GM23338 (cell line): Measurements from ENCODE around the gene FAM222A. TPM values are rescaled to one million over a fixed set of nuclear protein-coding genes. Genes with fewer than 3 reads are reported as not detected.

ENCODE experiments used
- ATAC-seq: fragments of 200-7000 bp; cut with Tn5 transposase; 3 replicates; pipeline ENCODE4 v1.9.1; 2020
- DNase-seq: peaks from one replicate; pipeline ENCODE4 v3.0.0-alpha.2; 2015; ENCODE audit warnings: low spot score
- H2AFZ ChIP-seq: fragments of 200-600 bp; sonication (generic); 2 replicates; pipeline ENCODE4 v1.8.0; 2016; ENCODE audit warnings: antibody characterized with exemption, mild to moderate bottlenecking, moderate library complexity
- H3F3A ChIP-seq: fragments of 200-600 bp; sonication (generic); replicated peaks from 2 replicates; pipeline ENCODE4 v1.8.0; 2017; ENCODE audit warnings: antibody characterized with exemption, mixed run types, low read depth
- H3K27ac ChIP-seq: fragments of 200-600 bp; sonication (generic); 2 replicates; pipeline ENCODE4 v1.6.1; 2016; ENCODE audit warnings: low read depth
- H3K27me3 ChIP-seq: fragments of 200-600 bp; sonication (generic); 2 replicates; pipeline ENCODE4 v1.8.0; 2016; ENCODE audit warnings: mild to moderate bottlenecking, mixed run types, moderate library complexity; ENCODE audit not compliant: insufficient read depth
- H3K36me3 ChIP-seq: fragments of 200-600 bp; sonication (generic); 2 replicates; pipeline ENCODE4 v1.8.0; 2016; ENCODE audit warnings: mild to moderate bottlenecking; ENCODE audit not compliant: insufficient read depth
- H3K4me1 ChIP-seq: fragments of 200-600 bp; sonication (generic); 2 replicates; pipeline ENCODE4 v1.8.0; 2016; ENCODE audit warnings: mild to moderate bottlenecking, moderate library complexity; ENCODE audit not compliant: insufficient read depth
- H3K4me2 ChIP-seq: fragments of 200-600 bp; sonication (generic); 2 replicates; pipeline ENCODE4 v1.7.1; 2017; ENCODE audit warnings: mixed run types
- H3K4me3 ChIP-seq: fragments of 200-600 bp; sonication (generic); 2 replicates; pipeline ENCODE4 v1.6.1; 2016; ENCODE audit warnings: mixed run types
- H3K79me2 ChIP-seq: fragments of 200-600 bp; sonication (generic); replicated peaks from 2 replicates; pipeline ENCODE4 v1.8.0; 2017; ENCODE audit warnings: mild to moderate bottlenecking; ENCODE audit not compliant: insufficient read depth
- H3K9me2 ChIP-seq: fragments of 200-600 bp; sonication (generic); 2 replicates; pipeline ENCODE4 v1.8.0; 2017; ENCODE audit not compliant: insufficient read depth
- H4K20me1 ChIP-seq: fragments of 200-600 bp; sonication (generic); replicated peaks from 2 replicates; pipeline ENCODE4 v1.8.0; 2017; ENCODE audit warnings: mild to moderate bottlenecking; ENCODE audit not compliant: insufficient read depth
- H3K27ac Mint-ChIP-seq: 2 replicates; pipeline ENCODE4 v1.8.0; 2020; ENCODE audit warnings: inconsistent platforms, mild to moderate bottlenecking, moderate library complexity, mixed read lengths
- H3K27me3 Mint-ChIP-seq: 3 replicates; pipeline ENCODE4 v1.8.0; 2022; ENCODE audit warnings: low read depth, mild to moderate bottlenecking, moderate library complexity, mixed read lengths, inconsistent platforms; ENCODE audit not compliant: insufficient read depth, poor library complexity
- H3K36me3 Mint-ChIP-seq: 3 replicates; pipeline ENCODE4 v1.8.0; 2021; ENCODE audit warnings: low read depth, mild to moderate bottlenecking, inconsistent platforms, moderate library complexity, mixed read lengths
- H3K4me1 Mint-ChIP-seq: 3 replicates; pipeline ENCODE4 v1.8.0; 2020; ENCODE audit warnings: mild to moderate bottlenecking, inconsistent platforms, mixed read lengths
- H3K4me3 Mint-ChIP-seq: 3 replicates; pipeline ENCODE4 v1.8.0; 2021; ENCODE audit warnings: moderate library complexity, mild to moderate bottlenecking, inconsistent platforms, mixed read lengths
- H3K9me3 Mint-ChIP-seq: 3 replicates; pipeline ENCODE4 v1.8.0; 2020; ENCODE audit warnings: moderate library complexity, mild to moderate bottlenecking, inconsistent platforms, mixed read lengths
- CREB1 ChIP-seq: fragments of 250-450 bp; sonication (Bioruptor Pico); IDR thresholded peaks from 2 replicates; pipeline ENCODE4 v1.5.0; 2020; ENCODE audit warnings: low read depth, mild to moderate bottlenecking, moderate library complexity
- EZH2 ChIP-seq: fragments of 200-600 bp; sonication (generic); IDR thresholded peaks from one replicate; pipeline ENCODE4 v1.8.0; 2017; ENCODE audit warnings: antibody characterized with exemption, mild to moderate bottlenecking, low read depth; ENCODE audit not compliant: unreplicated experiment
- EZH2phosphoT487 ChIP-seq: fragments of 200-600 bp; sonication (generic); IDR thresholded peaks from one replicate; pipeline ENCODE4 v1.8.1; 2018; ENCODE audit warnings: antibody characterized with exemption; ENCODE audit not compliant: unreplicated experiment
- JUNB ChIP-seq: IDR thresholded peaks from one replicate; pipeline ENCODE4 v1.6.1; 2016; ENCODE audit warnings: antibody characterized with exemption; ENCODE audit not compliant: unreplicated experiment
- NANOG ChIP-seq: IDR thresholded peaks from 2 replicates; pipeline ENCODE4 v1.6.1; 2016; ENCODE audit warnings: antibody characterized with exemption, borderline replicate concordance
- POLR2AphosphoS5 ChIP-seq: IDR thresholded peaks from 2 replicates; pipeline ENCODE4 v1.6.1; 2016; ENCODE audit warnings: antibody characterized with exemption, low read depth
- STAT1 ChIP-seq: IDR thresholded peaks from one replicate; pipeline ENCODE4 v1.6.1; 2016; ENCODE audit warnings: antibody characterized with exemption; ENCODE audit not compliant: unreplicated experiment
- ZNF114 ChIP-seq: fragments of 250-450 bp; sonication (Bioruptor Pico); IDR thresholded peaks from 2 replicates; pipeline ENCODE4 v1.5.0; 2020; ENCODE audit warnings: mild to moderate bottlenecking, moderate library complexity
- ZNF331 ChIP-seq: fragments of 250-450 bp; sonication (Bioruptor Pico); IDR thresholded peaks from 2 replicates; pipeline ENCODE4 v1.5.0; 2020; ENCODE audit warnings: low read depth, mild to moderate bottlenecking, moderate library complexity
- polyA plus RNA-seq: library from polyadenylated mRNA; unstranded; fragments of >200 nt; fragmentation: Nextera tagmentation; extraction: Ambion mirVana; gene quantifications from 2 replicates; pipeline ENCODE4 v1.2.1, GENCODE V29; 2016
- total RNA-seq: library from RNA; depleted of rRNA; stranded (reverse); fragments of >200 nt; shearing (Covaris generic); gene quantifications from 2 replicates; pipeline ENCODE4 v1.2.3, GENCODE V29; 2014
- TF ChIP-seq, protein P1 (sequence below): IDR thresholded peaks from one replicate; pipeline ENCODE4 v1.6.1; 2018; ENCODE audit warnings: antibody characterized with exemption; ENCODE audit not compliant: unreplicated experiment
- TF ChIP-seq, protein P2 (sequence below), 2 experiments: fragments of 200-600 bp in 1 of 2; sonication (generic) in 1 of 2; conservative IDR thresholded peaks; 2 replicates each; pipeline versions ENCODE4 v1.5.1 to v1.6.1; 2016 to 2017; ENCODE audit warnings: antibody characterized with exemption in 2 of 2, low read depth in 2 of 2, mild to moderate bottlenecking in 2 of 2, moderate library complexity in 1 of 2
- TF ChIP-seq, protein P3 (sequence below): fragments of 250-450 bp; sonication (Bioruptor Pico); IDR thresholded peaks from 2 replicates; pipeline ENCODE4 v1.5.0; 2020; ENCODE audit warnings: mild to moderate bottlenecking, moderate library complexity
- TF ChIP-seq, protein P4 (sequence below): IDR thresholded peaks from 2 replicates; pipeline ENCODE4 v1.6.1; 2016; ENCODE audit warnings: antibody characterized with exemption

Gene FAM222A
- total and polyA plus RNA-seq, 2 experiments from 2014 or later: 0.78 to 2.1 TPM

DNA sequence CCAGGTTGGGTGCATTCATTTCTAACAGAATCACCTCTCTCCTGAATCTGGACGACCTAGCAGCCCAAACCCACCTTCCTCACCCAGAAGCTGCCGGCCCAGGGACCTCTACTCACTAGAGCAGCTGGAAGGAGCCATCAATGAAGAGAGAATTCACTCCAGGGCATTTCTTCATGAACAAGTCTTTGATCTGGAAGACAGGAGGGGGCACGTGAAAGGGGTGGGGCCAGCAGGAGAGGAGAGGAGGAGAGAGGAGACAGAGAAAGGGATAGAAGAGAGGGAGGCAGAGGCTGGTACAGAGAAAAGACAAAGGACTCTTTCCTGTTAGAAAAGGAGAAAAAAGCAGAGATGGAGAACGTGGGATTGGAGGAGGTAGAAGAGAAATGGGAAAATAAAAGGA lies 79.8 kb downstream of the FAM222A start:
- H4K20me1 ChIP-seq: no peaks in the 10 kb centered on the region
- H3K27me3 ChIP-seq: no peaks in the 10 kb centered on the region
- Mint-ChIP-seq H3K9me3 (no peaks in the 10 kb centered on the region), H3K27ac (no peak overlapping the region), H3K27me3 (peaks cover 3% of the 10 kb centered on the region), H3K4me3 (no peak overlapping the region), H3K4me1 (no peaks in the 10 kb centered on the region; the same call in 2 of the 3 replicates), H3K36me3 (no peaks in the 10 kb centered on the region)
- no peaks in the 10 kb centered on the region for H3K9me2 ChIP-seq
- H3K4me1 ChIP-seq: no peaks in the 10 kb centered on the region
- no peak overlapping the region for H3K4me2 ChIP-seq
- H3K4me3 ChIP-seq: no peak overlapping the region
- no peaks in the 10 kb centered on the region for H3K36me3 ChIP-seq
- no peaks in the 10 kb centered on the region for H3K79me2 ChIP-seq
- TF ChIP-seq, protein P1, sequence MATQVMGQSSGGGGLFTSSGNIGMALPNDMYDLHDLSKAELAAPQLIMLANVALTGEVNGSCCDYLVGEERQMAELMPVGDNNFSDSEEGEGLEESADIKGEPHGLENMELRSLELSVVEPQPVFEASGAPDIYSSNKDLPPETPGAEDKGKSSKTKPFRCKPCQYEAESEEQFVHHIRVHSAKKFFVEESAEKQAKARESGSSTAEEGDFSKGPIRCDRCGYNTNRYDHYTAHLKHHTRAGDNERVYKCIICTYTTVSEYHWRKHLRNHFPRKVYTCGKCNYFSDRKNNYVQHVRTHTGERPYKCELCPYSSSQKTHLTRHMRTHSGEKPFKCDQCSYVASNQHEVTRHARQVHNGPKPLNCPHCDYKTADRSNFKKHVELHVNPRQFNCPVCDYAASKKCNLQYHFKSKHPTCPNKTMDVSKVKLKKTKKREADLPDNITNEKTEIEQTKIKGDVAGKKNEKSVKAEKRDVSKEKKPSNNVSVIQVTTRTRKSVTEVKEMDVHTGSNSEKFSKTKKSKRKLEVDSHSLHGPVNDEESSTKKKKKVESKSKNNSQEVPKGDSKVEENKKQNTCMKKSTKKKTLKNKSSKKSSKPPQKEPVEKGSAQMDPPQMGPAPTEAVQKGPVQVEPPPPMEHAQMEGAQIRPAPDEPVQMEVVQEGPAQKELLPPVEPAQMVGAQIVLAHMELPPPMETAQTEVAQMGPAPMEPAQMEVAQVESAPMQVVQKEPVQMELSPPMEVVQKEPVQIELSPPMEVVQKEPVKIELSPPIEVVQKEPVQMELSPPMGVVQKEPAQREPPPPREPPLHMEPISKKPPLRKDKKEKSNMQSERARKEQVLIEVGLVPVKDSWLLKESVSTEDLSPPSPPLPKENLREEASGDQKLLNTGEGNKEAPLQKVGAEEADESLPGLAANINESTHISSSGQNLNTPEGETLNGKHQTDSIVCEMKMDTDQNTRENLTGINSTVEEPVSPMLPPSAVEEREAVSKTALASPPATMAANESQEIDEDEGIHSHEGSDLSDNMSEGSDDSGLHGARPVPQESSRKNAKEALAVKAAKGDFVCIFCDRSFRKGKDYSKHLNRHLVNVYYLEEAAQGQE: no peak
- TF ChIP-seq CREB1 (CRISPR knock-in tag) (no peak), ZNF331 (CRISPR knock-in tag) (no peak), EZH2 (no peak), EZH2phosphoT487 (no peak), ZNF114 (no peak), NANOG (no peak), STAT1 (no peak), POLR2AphosphoS5 (no peak), JUNB (no peak)
- TF ChIP-seq, protein P2, sequence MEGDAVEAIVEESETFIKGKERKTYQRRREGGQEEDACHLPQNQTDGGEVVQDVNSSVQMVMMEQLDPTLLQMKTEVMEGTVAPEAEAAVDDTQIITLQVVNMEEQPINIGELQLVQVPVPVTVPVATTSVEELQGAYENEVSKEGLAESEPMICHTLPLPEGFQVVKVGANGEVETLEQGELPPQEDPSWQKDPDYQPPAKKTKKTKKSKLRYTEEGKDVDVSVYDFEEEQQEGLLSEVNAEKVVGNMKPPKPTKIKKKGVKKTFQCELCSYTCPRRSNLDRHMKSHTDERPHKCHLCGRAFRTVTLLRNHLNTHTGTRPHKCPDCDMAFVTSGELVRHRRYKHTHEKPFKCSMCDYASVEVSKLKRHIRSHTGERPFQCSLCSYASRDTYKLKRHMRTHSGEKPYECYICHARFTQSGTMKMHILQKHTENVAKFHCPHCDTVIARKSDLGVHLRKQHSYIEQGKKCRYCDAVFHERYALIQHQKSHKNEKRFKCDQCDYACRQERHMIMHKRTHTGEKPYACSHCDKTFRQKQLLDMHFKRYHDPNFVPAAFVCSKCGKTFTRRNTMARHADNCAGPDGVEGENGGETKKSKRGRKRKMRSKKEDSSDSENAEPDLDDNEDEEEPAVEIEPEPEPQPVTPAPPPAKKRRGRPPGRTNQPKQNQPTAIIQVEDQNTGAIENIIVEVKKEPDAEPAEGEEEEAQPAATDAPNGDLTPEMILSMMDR (conservative IDR thresholded peaks at IDR 0.05; ENCODE audit: low read depth in 2 of 2): no peak
- TF ChIP-seq, protein P3, sequence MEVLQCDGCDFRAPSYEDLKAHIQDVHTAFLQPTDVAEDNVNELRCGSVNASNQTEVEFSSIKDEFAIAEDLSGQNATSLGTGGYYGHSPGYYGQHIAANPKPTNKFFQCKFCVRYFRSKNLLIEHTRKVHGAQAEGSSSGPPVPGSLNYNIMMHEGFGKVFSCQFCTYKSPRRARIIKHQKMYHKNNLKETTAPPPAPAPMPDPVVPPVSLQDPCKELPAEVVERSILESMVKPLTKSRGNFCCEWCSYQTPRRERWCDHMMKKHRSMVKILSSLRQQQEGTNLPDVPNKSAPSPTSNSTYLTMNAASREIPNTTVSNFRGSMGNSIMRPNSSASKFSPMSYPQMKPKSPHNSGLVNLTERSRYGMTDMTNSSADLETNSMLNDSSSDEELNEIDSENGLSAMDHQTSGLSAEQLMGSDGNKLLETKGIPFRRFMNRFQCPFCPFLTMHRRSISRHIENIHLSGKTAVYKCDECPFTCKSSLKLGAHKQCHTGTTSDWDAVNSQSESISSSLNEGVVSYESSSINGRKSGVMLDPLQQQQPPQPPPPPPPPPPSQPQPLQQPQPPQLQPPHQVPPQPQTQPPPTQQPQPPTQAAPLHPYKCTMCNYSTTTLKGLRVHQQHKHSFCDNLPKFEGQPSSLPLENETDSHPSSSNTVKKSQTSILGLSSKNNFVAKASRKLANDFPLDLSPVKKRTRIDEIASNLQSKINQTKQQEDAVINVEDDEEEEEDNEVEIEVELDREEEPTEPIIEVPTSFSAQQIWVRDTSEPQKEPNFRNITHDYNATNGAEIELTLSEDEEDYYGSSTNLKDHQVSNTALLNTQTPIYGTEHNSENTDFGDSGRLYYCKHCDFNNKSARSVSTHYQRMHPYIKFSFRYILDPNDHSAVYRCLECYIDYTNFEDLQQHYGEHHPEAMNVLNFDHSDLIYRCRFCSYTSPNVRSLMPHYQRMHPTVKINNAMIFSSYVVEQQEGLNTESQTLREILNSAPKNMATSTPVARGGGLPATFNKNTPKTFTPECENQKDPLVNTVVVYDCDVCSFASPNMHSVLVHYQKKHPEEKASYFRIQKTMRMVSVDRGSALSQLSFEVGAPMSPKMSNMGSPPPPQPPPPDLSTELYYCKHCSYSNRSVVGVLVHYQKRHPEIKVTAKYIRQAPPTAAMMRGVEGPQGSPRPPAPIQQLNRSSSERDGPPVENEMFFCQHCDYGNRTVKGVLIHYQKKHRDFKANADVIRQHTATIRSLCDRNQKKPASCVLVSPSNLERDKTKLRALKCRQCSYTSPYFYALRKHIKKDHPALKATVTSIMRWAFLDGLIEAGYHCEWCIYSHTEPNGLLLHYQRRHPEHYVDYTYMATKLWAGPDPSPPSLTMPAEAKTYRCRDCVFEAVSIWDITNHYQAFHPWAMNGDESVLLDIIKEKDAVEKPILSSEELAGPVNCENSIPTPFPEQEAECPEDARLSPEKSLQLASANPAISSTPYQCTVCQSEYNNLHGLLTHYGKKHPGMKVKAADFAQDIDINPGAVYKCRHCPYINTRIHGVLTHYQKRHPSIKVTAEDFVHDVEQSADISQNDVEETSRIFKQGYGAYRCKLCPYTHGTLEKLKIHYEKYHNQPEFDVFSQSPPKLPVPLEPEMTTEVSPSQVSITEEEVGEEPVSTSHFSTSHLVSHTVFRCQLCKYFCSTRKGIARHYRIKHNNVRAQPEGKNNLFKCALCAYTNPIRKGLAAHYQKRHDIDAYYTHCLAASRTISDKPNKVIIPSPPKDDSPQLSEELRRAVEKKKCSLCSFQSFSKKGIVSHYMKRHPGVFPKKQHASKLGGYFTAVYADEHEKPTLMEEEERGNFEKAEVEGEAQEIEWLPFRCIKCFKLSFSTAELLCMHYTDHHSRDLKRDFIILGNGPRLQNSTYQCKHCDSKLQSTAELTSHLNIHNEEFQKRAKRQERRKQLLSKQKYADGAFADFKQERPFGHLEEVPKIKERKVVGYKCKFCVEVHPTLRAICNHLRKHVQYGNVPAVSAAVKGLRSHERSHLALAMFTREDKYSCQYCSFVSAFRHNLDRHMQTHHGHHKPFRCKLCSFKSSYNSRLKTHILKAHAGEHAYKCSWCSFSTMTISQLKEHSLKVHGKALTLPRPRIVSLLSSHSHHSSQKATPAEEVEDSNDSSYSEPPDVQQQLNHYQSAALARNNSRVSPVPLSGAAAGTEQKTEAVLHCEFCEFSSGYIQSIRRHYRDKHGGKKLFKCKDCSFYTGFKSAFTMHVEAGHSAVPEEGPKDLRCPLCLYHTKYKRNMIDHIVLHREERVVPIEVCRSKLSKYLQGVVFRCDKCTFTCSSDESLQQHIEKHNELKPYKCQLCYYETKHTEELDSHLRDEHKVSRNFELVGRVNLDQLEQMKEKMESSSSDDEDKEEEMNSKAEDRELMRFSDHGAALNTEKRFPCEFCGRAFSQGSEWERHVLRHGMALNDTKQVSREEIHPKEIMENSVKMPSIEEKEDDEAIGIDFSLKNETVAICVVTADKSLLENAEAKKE (CRISPR knock-in tag): no peak
- TF ChIP-seq, protein P4, sequence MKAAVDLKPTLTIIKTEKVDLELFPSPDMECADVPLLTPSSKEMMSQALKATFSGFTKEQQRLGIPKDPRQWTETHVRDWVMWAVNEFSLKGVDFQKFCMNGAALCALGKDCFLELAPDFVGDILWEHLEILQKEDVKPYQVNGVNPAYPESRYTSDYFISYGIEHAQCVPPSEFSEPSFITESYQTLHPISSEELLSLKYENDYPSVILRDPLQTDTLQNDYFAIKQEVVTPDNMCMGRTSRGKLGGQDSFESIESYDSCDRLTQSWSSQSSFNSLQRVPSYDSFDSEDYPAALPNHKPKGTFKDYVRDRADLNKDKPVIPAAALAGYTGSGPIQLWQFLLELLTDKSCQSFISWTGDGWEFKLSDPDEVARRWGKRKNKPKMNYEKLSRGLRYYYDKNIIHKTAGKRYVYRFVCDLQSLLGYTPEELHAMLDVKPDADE: no peak
- H3K27ac ChIP-seq: no peak overlapping the region
- no peaks in the 10 kb centered on the region for H3F3A ChIP-seq
- no peak for DNase-seq
- H2AFZ ChIP-seq: no peak overlapping the region
- ATAC-seq: no peak
